NCI-H2081 (cell line): Measurements from ENCODE around the gene MTX2.

Source experiments
- DNase-seq, 2 experiments: peaks; one replicate each; lab custom pipeline; 2025; lab: John Stamatoyannopoulos, UW

MTX2 gene

GRCh38 chr2:176380341-176380740 is 111.1 kb downstream of the MTX2 start:
- DNase-seq = no peak

GRCh38 chr2:176383100-176383499 is 113.9 kb downstream of the MTX2 start:
- no peak for DNase-seq

- no peak for DNase-seq
These were observed 114.7 kb downstream of the MTX2 start for GRCh38 chr2:176383836-176384442.

GRCh38 chr2:176385219-176385759 is 116.0 kb downstream of the MTX2 start:
- DNase-seq = no peak

- DNase-seq = no peak
These were observed 116.6 kb downstream of the MTX2 start for GRCh38 chr2:176385838-176386237.
